Measurements from ENCODE around the gene ATAD1.
"Not testable (repeated sequence)": the region's sequence is repeated elsewhere in the genome, so short reads cannot be mapped to it uniquely, and the experiment has no call there.

ATAD1 gene

GRCh38 chr10:87739703-87740102 lies 78.3 kb downstream of the ATAD1 start:
- TF ChIP-seq SUZ12 (IDR thresholded peaks at IDR 0.05; ENCODE audit: extremely low read depth, insufficient read depth, insufficient read length) (no peak), ZNF274 (IDR thresholded peaks at IDR 0.05; ENCODE audit: low read depth, low read length) (no peak), YY1 (IDR thresholded peaks at IDR 0.05; ENCODE audit: insufficient read depth, insufficient read length) (no peak)
- peaks cover 6% of the 10 kb centered on the region for H3K36me3 ChIP-seq (ENCODE audit: insufficient read depth, insufficient read length, low read length)
- no peak overlapping the region for H3K4me3 ChIP-seq (ENCODE audit: insufficient read length, low read depth)
- no peaks in the 10 kb centered on the region for H3K9me3 ChIP-seq (ENCODE audit: insufficient read depth, low read length)
- no peaks in the 10 kb centered on the region for H3K27me3 ChIP-seq (ENCODE audit: insufficient read depth, insufficient read length)
- H3K9ac ChIP-seq (ENCODE audit: insufficient read length, low read depth), result no peak overlapping the region
- DNase-seq (ENCODE audit: low read depth, low spot score), result no peak
- H3K4me1 ChIP-seq (ENCODE audit: insufficient read depth, insufficient read length), result no peaks in the 10 kb centered on the region

DNA sequence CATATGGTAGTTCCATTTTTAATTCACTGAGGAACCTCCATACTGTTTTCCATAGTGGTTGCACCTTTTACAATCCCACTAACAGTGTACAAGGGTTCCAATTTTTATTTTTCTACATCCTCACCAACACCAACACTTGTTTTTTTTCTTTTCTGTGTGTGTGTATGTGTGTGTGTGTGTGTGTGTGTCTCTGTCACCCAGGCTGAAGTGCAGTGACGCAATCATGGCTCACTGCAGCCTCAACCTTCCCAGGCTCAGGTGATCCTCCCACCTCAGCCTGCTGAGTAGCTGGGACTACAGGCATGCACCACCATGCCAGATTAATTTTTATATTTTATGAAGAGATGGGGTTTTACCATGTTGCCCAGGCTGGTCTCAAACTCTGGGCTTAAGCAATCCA lies 79.8 kb downstream of the ATAD1 start:
- H3K9me3 ChIP-seq (ENCODE audit: insufficient read depth, low read length); H3K4me3 ChIP-seq (ENCODE audit: insufficient read length, low read depth); H3K36me3 ChIP-seq (ENCODE audit: insufficient read depth, insufficient read length, low read length); H3K9ac ChIP-seq (ENCODE audit: insufficient read length, low read depth); H3K4me1 ChIP-seq (ENCODE audit: insufficient read depth, insufficient read length); DNase-seq (ENCODE audit: low read depth, low spot score); H3K27me3 ChIP-seq (ENCODE audit: insufficient read depth, insufficient read length): not testable (repeated sequence)

- no peaks in the 10 kb centered on the region for H3K36me3 ChIP-seq (ENCODE audit: insufficient read depth, insufficient read length, low read length)
- H3K9me3 ChIP-seq (ENCODE audit: insufficient read depth, low read length), result no peaks in the 10 kb centered on the region
- H3K4me1 ChIP-seq (ENCODE audit: insufficient read depth, insufficient read length), result peaks cover 4% of the 10 kb centered on the region
- H3K4me3 ChIP-seq (ENCODE audit: insufficient read length, low read depth), result no peak overlapping the region
- H3K27me3 ChIP-seq (ENCODE audit: insufficient read depth, insufficient read length), result no peaks in the 10 kb centered on the region
- H3K9ac ChIP-seq (ENCODE audit: insufficient read length, low read depth), result no peak overlapping the region
- DNase-seq (ENCODE audit: low read depth, low spot score), result peak; percentile 60
- TF ChIP-seq YY1 (IDR thresholded peaks at IDR 0.05; ENCODE audit: insufficient read depth, insufficient read length) (no peak), ZNF274 (IDR thresholded peaks at IDR 0.05; ENCODE audit: low read depth, low read length) (no peak)
Measured at GRCh38 chr10:87734987-87735827, 82.8 kb downstream of the ATAD1 start.

DNA sequence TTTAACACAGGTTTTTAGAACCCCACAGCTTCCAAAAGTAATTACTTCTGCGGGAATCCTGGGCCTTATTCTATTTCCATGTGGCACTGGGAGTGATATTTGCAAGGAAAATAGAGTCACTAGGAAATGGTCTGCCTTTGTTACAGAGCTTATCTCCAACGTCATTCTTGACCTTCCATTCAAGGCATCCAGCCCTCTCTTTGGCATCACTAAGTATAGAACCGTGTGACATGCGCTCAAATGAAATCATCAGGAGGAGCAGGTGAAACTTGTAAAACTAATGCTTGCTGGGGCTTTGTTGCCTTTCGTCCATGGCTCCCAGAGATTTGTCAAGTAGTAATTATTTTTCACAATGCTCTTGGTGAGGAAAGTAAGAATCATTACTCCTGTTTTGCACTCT lies 84.9 kb downstream of the ATAD1 start:
- Histone ChIP-seq H3K27me3 (ENCODE audit: insufficient read depth, insufficient read length) (no peaks in the 10 kb centered on the region), H3K4me3 (ENCODE audit: insufficient read length, low read depth) (no peak overlapping the region), H3K9ac (ENCODE audit: insufficient read length, low read depth) (no peak overlapping the region), H3K9me3 (ENCODE audit: insufficient read depth, low read length) (no peaks in the 10 kb centered on the region), H3K36me3 (ENCODE audit: insufficient read depth, insufficient read length, low read length) (no peaks in the 10 kb centered on the region), H3K4me1 (ENCODE audit: insufficient read depth, insufficient read length) (peaks cover 4% of the 10 kb centered on the region)
- no peak for DNase-seq (ENCODE audit: low read depth, low spot score)
- TF ChIP-seq YY1 (IDR thresholded peaks at IDR 0.05; ENCODE audit: insufficient read depth, insufficient read length) (no peak), ZNF274 (IDR thresholded peaks at IDR 0.05; ENCODE audit: low read depth, low read length) (no peak), SUZ12 (IDR thresholded peaks at IDR 0.05; ENCODE audit: extremely low read depth, insufficient read depth, insufficient read length) (no peak)

- H3K27me3 ChIP-seq (ENCODE audit: insufficient read depth, insufficient read length), result no peaks in the 10 kb centered on the region
Measured at GRCh38 chr10:87729940-87730339, 88.1 kb downstream of the ATAD1 start.

GRCh38 chr10:87724789-87725188 lies 93.2 kb downstream of the ATAD1 start:
- Histone ChIP-seq H3K4me1 (ENCODE audit: insufficient read depth, insufficient read length) (no peaks in the 10 kb centered on the region), H3K9ac (ENCODE audit: insufficient read length, low read depth) (no peak overlapping the region), H3K27me3 (ENCODE audit: insufficient read depth, insufficient read length) (no peaks in the 10 kb centered on the region), H3K9me3 (ENCODE audit: insufficient read depth, low read length) (no peaks in the 10 kb centered on the region), H3K4me3 (ENCODE audit: insufficient read length, low read depth) (no peak overlapping the region), H3K36me3 (ENCODE audit: insufficient read depth, insufficient read length, low read length) (no peaks in the 10 kb centered on the region)
- TF ChIP-seq YY1 (IDR thresholded peaks at IDR 0.05; ENCODE audit: insufficient read depth, insufficient read length) (no peak), ZNF274 (IDR thresholded peaks at IDR 0.05; ENCODE audit: low read depth, low read length) (no peak), SUZ12 (IDR thresholded peaks at IDR 0.05; ENCODE audit: extremely low read depth, insufficient read depth, insufficient read length) (no peak)
- DNase-seq (ENCODE audit: low read depth, low spot score), result no peak

More at GRCh38 chr10:87729940-87730339, 88.1 kb downstream of the ATAD1 start:
- H3K9ac ChIP-seq (ENCODE audit: insufficient read length, low read depth), result no peak overlapping the region
- no peak for TF ChIP-seq YY1 (IDR thresholded peaks at IDR 0.05; ENCODE audit: insufficient read depth, insufficient read length)
- no peak for TF ChIP-seq ZNF274 (IDR thresholded peaks at IDR 0.05; ENCODE audit: low read depth, low read length)
- no peak for TF ChIP-seq SUZ12 (IDR thresholded peaks at IDR 0.05; ENCODE audit: extremely low read depth, insufficient read depth, insufficient read length)
- no peak for DNase-seq (ENCODE audit: low read depth, low spot score)
- H3K4me3 ChIP-seq (ENCODE audit: insufficient read length, low read depth), result no peak overlapping the region
- H3K9me3 ChIP-seq (ENCODE audit: insufficient read depth, low read length), result no peaks in the 10 kb centered on the region
- H3K4me1 ChIP-seq (ENCODE audit: insufficient read depth, insufficient read length), result peaks cover 4% of the 10 kb centered on the region
- no peaks in the 10 kb centered on the region for H3K36me3 ChIP-seq (ENCODE audit: insufficient read depth, insufficient read length, low read length)

DNA sequence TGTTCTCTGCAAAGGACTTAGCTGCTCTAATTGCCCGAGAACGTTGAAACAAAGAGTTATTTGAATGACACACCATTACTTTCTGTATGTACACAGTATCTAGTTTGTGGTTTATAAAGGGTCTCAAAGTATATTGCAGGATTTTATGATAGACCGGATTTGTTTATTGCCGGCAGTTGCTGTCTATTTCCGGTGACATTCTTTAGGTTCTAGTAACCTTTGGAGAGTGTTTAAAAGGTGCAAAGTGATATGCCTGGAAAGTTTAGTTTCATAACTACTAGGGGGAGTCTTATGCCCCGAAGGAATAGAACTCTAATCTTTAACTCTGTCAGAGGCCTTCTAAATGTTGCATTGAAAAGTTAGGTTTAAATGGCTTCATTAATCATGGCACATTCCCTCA lies 94.5 kb downstream of the ATAD1 start:
- no peak for TF ChIP-seq ZNF274 (IDR thresholded peaks at IDR 0.05; ENCODE audit: low read depth, low read length)
- no peak for TF ChIP-seq SUZ12 (IDR thresholded peaks at IDR 0.05; ENCODE audit: extremely low read depth, insufficient read depth, insufficient read length)
- TF ChIP-seq YY1 (IDR thresholded peaks at IDR 0.05; ENCODE audit: insufficient read depth, insufficient read length), result no peak
- no peaks in the 10 kb centered on the region for H3K9me3 ChIP-seq (ENCODE audit: insufficient read depth, low read length)
- H3K36me3 ChIP-seq (ENCODE audit: insufficient read depth, insufficient read length, low read length), result no peaks in the 10 kb centered on the region
- no peak overlapping the region for H3K9ac ChIP-seq (ENCODE audit: insufficient read length, low read depth)
- H3K4me3 ChIP-seq (ENCODE audit: insufficient read length, low read depth), result no peak overlapping the region
- H3K4me1 ChIP-seq (ENCODE audit: insufficient read depth, insufficient read length), result no peaks in the 10 kb centered on the region
- no peak for DNase-seq (ENCODE audit: low read depth, low spot score)
- no peaks in the 10 kb centered on the region for H3K27me3 ChIP-seq (ENCODE audit: insufficient read depth, insufficient read length)
